Measurements from ENCODE around the gene SEC23B. TPM values are rescaled to one million over a fixed set of nuclear protein-coding genes. Genes with fewer than 3 reads are reported as not detected.
A peak's percentile ranks its signal among the peaks of the same experiment; 100 is the strongest.

SEC23B gene
- total RNA-seq, 1 experiment from 2014 or later = 67.1 TPM

DNA sequence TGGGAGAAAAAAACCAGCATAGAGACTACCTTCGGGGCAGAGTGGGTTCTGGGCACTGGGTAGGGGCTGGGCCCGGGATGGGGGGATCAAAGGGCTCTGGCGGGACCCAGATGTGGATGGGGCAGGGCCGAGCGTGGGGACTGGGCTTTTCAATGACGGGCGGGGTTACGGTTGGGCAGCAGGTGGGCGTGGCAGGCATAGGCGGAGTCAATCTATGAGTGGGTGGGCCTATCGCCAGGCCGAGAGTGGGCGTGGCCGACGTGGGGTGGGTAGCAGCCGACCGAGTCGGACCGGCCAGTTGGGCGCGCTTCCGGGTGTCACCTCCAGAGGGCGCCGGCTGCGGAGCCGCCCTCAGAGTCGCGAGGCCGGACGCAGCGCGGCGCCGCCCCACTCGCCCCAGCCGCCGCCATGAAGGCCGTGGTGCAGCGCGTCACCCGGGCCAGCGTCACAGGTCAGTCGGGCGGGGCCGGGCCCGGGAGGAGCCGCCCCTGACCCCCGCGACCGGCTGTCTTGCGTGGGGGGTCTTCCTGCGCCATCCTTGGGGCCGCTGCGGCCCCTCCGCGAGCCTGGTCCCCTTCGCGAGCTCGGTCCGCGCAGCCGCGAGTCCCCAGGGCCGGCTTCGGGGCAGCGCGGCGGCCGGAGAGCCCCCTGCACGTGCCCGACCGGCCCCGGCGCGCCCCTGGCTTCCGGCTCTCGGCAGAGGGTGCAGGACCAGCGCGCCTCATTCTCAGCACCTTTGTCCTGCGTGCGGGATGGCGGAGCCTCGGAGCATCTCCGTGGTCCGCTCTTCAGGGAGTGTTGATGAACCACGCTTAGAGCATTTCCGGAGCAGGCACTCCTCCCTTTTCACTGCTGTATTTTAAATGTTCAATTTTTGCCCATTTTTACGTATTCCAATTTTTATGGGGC lies 80.2 kb downstream of the SEC23B start, which contains the start of gene DTD1 (continued):
- TF ChIP-seq, protein P1, sequence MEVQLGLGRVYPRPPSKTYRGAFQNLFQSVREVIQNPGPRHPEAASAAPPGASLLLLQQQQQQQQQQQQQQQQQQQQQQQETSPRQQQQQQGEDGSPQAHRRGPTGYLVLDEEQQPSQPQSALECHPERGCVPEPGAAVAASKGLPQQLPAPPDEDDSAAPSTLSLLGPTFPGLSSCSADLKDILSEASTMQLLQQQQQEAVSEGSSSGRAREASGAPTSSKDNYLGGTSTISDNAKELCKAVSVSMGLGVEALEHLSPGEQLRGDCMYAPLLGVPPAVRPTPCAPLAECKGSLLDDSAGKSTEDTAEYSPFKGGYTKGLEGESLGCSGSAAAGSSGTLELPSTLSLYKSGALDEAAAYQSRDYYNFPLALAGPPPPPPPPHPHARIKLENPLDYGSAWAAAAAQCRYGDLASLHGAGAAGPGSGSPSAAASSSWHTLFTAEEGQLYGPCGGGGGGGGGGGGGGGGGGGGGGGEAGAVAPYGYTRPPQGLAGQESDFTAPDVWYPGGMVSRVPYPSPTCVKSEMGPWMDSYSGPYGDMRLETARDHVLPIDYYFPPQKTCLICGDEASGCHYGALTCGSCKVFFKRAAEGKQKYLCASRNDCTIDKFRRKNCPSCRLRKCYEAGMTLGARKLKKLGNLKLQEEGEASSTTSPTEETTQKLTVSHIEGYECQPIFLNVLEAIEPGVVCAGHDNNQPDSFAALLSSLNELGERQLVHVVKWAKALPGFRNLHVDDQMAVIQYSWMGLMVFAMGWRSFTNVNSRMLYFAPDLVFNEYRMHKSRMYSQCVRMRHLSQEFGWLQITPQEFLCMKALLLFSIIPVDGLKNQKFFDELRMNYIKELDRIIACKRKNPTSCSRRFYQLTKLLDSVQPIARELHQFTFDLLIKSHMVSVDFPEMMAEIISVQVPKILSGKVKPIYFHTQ (CRISPR knock-in tag; IDR thresholded peaks at IDR 0.05) = no peak
- TF ChIP-seq ZNF423 (CRISPR knock-in tag; IDR thresholded peaks at IDR 0.05) (no peak), JUN (CRISPR knock-in tag; IDR thresholded peaks at IDR 0.05) (peak; percentile 45; the same call in 1 of the 2 replicates), TP53 (CRISPR knock-in tag; IDR thresholded peaks at IDR 0.05) (no peak), GTF2I (CRISPR knock-in tag; conservative IDR thresholded peaks at IDR 0.05) (no peak), SMAD3 (CRISPR knock-in tag; IDR thresholded peaks at IDR 0.05; ENCODE audit: borderline replicate concordance) (no peak; the same call in 1 of the 2 replicates), CREB1 (CRISPR knock-in tag; IDR thresholded peaks at IDR 0.05) (no peak), NR2C2 (CRISPR knock-in tag; IDR thresholded peaks at IDR 0.05) (no peak), ZNF138 (CRISPR knock-in tag; conservative IDR thresholded peaks at IDR 0.05) (no peak), ETV6 (CRISPR knock-in tag; IDR thresholded peaks at IDR 0.05) (no peak), FOXP1 (CRISPR knock-in tag; IDR thresholded peaks at IDR 0.05; ENCODE audit: borderline replicate concordance) (peak; percentile 85), RORB (CRISPR knock-in tag; IDR thresholded peaks at IDR 0.05) (no peak), MYBL2 (CRISPR knock-in tag; IDR thresholded peaks at IDR 0.05) (no peak), NR1H2 (CRISPR knock-in tag; IDR thresholded peaks at IDR 0.05) (no peak)
- TF ChIP-seq, protein P2, sequence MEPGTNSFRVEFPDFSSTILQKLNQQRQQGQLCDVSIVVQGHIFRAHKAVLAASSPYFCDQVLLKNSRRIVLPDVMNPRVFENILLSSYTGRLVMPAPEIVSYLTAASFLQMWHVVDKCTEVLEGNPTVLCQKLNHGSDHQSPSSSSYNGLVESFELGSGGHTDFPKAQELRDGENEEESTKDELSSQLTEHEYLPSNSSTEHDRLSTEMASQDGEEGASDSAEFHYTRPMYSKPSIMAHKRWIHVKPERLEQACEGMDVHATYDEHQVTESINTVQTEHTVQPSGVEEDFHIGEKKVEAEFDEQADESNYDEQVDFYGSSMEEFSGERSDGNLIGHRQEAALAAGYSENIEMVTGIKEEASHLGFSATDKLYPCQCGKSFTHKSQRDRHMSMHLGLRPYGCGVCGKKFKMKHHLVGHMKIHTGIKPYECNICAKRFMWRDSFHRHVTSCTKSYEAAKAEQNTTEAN (CRISPR knock-in tag; IDR thresholded peaks at IDR 0.05) = no peak
- TF ChIP-seq, protein P3, sequence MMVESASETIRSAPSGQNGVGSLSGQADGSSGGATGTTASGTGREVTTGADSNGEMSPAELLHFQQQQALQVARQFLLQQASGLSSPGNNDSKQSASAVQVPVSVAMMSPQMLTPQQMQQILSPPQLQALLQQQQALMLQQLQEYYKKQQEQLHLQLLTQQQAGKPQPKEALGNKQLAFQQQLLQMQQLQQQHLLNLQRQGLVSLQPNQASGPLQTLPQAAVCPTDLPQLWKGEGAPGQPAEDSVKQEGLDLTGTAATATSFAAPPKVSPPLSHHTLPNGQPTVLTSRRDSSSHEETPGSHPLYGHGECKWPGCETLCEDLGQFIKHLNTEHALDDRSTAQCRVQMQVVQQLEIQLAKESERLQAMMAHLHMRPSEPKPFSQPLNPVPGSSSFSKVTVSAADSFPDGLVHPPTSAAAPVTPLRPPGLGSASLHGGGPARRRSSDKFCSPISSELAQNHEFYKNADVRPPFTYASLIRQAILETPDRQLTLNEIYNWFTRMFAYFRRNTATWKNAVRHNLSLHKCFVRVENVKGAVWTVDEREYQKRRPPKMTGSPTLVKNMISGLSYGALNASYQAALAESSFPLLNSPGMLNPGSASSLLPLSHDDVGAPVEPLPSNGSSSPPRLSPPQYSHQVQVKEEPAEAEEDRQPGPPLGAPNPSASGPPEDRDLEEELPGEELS (CRISPR knock-in tag; IDR thresholded peaks at IDR 0.05) = peak; percentile 48; the same call in 1 of the 2 replicates
- TF ChIP-seq, protein P4, sequence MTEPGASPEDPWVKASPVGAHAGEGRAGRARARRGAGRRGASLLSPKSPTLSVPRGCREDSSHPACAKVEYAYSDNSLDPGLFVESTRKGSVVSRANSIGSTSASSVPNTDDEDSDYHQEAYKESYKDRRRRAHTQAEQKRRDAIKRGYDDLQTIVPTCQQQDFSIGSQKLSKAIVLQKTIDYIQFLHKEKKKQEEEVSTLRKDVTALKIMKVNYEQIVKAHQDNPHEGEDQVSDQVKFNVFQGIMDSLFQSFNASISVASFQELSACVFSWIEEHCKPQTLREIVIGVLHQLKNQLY (CRISPR knock-in tag; IDR thresholded peaks at IDR 0.05) = no peak
- TF ChIP-seq, protein P5, sequence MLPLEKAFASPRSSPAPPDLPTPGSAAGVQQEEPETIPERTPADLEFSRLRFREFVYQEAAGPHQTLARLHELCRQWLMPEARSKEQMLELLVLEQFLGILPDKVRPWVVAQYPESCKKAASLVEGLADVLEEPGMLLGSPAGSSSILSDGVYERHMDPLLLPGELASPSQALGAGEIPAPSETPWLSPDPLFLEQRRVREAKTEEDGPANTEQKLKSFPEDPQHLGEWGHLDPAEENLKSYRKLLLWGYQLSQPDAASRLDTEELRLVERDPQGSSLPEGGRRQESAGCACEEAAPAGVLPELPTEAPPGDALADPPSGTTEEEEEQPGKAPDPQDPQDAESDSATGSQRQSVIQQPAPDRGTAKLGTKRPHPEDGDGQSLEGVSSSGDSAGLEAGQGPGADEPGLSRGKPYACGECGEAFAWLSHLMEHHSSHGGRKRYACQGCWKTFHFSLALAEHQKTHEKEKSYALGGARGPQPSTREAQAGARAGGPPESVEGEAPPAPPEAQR (CRISPR knock-in tag; IDR thresholded peaks at IDR 0.05) = no peak
- TF ChIP-seq, protein P6, sequence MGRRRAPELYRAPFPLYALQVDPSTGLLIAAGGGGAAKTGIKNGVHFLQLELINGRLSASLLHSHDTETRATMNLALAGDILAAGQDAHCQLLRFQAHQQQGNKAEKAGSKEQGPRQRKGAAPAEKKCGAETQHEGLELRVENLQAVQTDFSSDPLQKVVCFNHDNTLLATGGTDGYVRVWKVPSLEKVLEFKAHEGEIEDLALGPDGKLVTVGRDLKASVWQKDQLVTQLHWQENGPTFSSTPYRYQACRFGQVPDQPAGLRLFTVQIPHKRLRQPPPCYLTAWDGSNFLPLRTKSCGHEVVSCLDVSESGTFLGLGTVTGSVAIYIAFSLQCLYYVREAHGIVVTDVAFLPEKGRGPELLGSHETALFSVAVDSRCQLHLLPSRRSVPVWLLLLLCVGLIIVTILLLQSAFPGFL (CRISPR knock-in tag; IDR thresholded peaks at IDR 0.05; ENCODE audit: borderline replicate concordance) = no peak
- TF ChIP-seq, protein P7, sequence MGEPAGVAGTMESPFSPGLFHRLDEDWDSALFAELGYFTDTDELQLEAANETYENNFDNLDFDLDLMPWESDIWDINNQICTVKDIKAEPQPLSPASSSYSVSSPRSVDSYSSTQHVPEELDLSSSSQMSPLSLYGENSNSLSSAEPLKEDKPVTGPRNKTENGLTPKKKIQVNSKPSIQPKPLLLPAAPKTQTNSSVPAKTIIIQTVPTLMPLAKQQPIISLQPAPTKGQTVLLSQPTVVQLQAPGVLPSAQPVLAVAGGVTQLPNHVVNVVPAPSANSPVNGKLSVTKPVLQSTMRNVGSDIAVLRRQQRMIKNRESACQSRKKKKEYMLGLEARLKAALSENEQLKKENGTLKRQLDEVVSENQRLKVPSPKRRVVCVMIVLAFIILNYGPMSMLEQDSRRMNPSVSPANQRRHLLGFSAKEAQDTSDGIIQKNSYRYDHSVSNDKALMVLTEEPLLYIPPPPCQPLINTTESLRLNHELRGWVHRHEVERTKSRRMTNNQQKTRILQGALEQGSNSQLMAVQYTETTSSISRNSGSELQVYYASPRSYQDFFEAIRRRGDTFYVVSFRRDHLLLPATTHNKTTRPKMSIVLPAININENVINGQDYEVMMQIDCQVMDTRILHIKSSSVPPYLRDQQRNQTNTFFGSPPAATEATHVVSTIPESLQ (CRISPR knock-in tag; IDR thresholded peaks at IDR 0.05) = no peak
- TF ChIP-seq, protein P8, sequence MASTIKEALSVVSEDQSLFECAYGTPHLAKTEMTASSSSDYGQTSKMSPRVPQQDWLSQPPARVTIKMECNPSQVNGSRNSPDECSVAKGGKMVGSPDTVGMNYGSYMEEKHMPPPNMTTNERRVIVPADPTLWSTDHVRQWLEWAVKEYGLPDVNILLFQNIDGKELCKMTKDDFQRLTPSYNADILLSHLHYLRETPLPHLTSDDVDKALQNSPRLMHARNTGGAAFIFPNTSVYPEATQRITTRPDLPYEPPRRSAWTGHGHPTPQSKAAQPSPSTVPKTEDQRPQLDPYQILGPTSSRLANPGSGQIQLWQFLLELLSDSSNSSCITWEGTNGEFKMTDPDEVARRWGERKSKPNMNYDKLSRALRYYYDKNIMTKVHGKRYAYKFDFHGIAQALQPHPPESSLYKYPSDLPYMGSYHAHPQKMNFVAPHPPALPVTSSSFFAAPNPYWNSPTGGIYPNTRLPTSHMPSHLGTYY (CRISPR knock-in tag; IDR thresholded peaks at IDR 0.05) = no peak
- TF ChIP-seq, protein P9, sequence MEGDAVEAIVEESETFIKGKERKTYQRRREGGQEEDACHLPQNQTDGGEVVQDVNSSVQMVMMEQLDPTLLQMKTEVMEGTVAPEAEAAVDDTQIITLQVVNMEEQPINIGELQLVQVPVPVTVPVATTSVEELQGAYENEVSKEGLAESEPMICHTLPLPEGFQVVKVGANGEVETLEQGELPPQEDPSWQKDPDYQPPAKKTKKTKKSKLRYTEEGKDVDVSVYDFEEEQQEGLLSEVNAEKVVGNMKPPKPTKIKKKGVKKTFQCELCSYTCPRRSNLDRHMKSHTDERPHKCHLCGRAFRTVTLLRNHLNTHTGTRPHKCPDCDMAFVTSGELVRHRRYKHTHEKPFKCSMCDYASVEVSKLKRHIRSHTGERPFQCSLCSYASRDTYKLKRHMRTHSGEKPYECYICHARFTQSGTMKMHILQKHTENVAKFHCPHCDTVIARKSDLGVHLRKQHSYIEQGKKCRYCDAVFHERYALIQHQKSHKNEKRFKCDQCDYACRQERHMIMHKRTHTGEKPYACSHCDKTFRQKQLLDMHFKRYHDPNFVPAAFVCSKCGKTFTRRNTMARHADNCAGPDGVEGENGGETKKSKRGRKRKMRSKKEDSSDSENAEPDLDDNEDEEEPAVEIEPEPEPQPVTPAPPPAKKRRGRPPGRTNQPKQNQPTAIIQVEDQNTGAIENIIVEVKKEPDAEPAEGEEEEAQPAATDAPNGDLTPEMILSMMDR (IDR thresholded peaks at IDR 0.05) = peak; percentile 76
- TF ChIP-seq, protein P10, sequence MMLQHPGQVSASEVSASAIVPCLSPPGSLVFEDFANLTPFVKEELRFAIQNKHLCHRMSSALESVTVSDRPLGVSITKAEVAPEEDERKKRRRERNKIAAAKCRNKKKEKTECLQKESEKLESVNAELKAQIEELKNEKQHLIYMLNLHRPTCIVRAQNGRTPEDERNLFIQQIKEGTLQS (CRISPR knock-in tag; conservative IDR thresholded peaks at IDR 0.05) = no peak

All from WTC11 (cell line).